GM18520 (cell line): ENCODE data around the gene ARHGAP32.

Source experiments
- ATAC-seq: cut with Tn5 transposase; IDR thresholded peaks from one replicate; pipeline ENCODE4 v1.9.1; 2021; ENCODE audit not compliant: unreplicated experiment

ARHGAP32 gene

DNA sequence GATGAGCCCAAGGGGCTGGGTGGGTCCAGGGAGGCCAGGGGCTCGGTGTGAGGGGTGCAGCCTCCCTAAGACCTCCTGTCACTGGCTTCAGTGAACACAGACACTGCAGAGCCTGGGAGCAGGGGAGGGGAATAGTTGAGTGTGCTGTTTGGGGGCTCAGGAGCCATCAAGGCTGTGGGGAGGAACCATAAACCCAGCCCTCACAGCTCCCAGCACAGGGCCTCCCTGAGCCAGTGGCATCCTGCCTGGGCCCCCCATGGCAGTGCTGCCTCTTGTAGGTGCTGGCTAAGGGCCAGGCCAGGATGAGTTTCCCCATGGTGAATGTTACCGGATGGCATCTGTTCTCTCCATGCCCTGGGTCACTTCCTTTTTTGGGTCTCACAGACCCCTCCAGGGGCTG lies 275.4 kb downstream of the ARHGAP32 start:
- no peak for ATAC-seq

DNA sequence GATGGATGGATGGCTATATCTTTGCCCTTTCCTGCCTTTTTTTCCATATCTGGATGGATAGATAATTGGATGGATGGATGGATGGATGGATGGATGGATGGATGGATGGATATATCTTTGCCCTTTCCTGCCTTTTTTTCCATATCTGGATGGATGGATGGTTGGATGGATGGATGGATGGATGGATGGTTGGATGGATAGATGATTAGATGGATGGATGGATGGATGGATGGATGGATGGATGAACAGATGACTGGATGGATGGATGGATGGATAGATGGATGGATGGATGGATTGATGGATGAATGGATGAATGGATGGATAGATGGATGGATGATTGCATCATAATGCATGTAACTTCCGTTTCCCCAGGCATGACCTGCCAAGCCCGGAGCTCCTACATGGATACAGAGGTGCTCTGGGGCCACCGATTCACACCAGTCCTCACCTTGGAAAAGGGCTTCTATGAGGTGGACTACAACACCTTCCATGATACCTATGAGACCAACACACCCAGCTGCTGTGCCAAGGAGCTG lies 276.0 kb downstream of the ARHGAP32 start:
- no peak for ATAC-seq

DNA sequence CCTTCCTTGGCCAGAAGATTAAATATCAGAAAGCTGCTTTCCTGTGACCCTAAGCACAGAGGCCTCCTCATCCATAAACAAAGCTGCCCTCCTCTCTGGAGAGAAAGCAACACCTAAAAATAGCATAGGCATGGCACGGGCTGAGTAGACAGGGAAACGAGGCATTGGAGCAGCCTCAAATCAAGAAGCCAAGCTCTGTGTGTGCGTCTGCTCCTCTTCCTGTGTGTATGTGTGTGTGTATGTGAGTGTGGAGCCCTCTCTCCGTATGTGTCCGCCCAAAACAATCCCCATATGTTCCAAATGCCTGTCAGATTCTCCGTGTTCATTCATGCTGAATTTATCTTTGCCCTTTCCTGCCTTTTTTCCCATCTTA lies 277.0 kb downstream of the ARHGAP32 start:
- no peak for ATAC-seq
